ENCODE data around the gene ADM5.

ADM5 gene

GRCh38 chr19:49658566-49659442, 30.6 kb upstream of the ADM5 start:
- DNase-seq, result no peak

- DNase-seq, result no peak
Observed at GRCh38 chr19:49660338-49660961, 28.9 kb upstream of the ADM5 start.

- DNase-seq, result no peak
Observed at GRCh38 chr19:49662011-49662410, 27.4 kb upstream of the ADM5 start.

- no peak for DNase-seq
Observed at GRCh38 chr19:49663224-49663623, 26.2 kb upstream of the ADM5 start.

- DNase-seq, result peak; percentile 66
Observed at GRCh38 chr19:49664171-49665035, 25.0 kb upstream of the ADM5 start.

GRCh38 chr19:49665036-49665350, 24.4 kb upstream of the ADM5 start:
- DNase-seq, result no peak

GRCh38 chr19:49665351-49666119, 23.9 kb upstream of the ADM5 start, which contains the start of the genes BCL2L12 and IRF3:
Gene BCL2L12 (plus strand): TSS chr19:49665933. CDS start chr19:49666693, 760 bp downstream.
Gene IRF3 (minus strand): TSS chr19:49665857. CDS start chr19:49664838, 1,019 bp downstream.
- peak; percentile 99 for DNase-seq

GRCh38 chr19:49666120-49666444, 23.3 kb upstream of the ADM5 start:
- no peak for DNase-seq

GRCh38 chr19:49667473-49667872, 21.9 kb upstream of the ADM5 start:
- DNase-seq, result no peak

GRCh38 chr19:49669516-49669915, 19.9 kb upstream of the ADM5 start:
- DNase-seq, result no peak

- peak; percentile 56 for DNase-seq
Observed at GRCh38 chr19:49672131-49672919, 17.1 kb upstream of the ADM5 start.

- peak; percentile 95 for DNase-seq
Observed at GRCh38 chr19:49676136-49676783, 13.1 kb upstream of the ADM5 start.

GRCh38 chr19:49676784-49677230, 12.6 kb upstream of the ADM5 start:
- peak; percentile 100 for DNase-seq

GRCh38 chr19:49677231-49677900, 12.0 kb upstream of the ADM5 start, which contains the start of gene PRMT1:
Gene PRMT1 (plus strand): TSS chr19:49677271. CDS start chr19:49677281, 10 bp downstream.
- DNase-seq, result no peak

- DNase-seq, result peak; percentile 57
Observed at GRCh38 chr19:49677901-49678674, 11.3 kb upstream of the ADM5 start.

GRCh38 chr19:49678985-49679770, 10.2 kb upstream of the ADM5 start:
- no peak for DNase-seq

- DNase-seq, result no peak
Observed at GRCh38 chr19:49679771-49680413, 9.5 kb upstream of the ADM5 start.
